Colonic mucosa (tissue), 4 donors: Measurements from ENCODE around the gene ZCCHC4. TPM values are rescaled to one million over a fixed set of nuclear protein-coding genes. Genes with fewer than 3 reads are reported as not detected.

Source experiments
- DNase-seq: peaks from one replicate; pipeline ENCODE4 v3.0.0-alpha.2; 2020
- H3K27ac ChIP-seq: fragments of 200-600 bp; one replicate; pipeline ENCODE4 v1.8.0; 2021
- H3K27me3 ChIP-seq: fragments of 200-600 bp; one replicate; pipeline ENCODE4 v1.8.0; 2021
- H3K36me3 ChIP-seq: fragments of 200-600 bp; one replicate; pipeline ENCODE4 v1.8.0; 2021
- H3K4me1 ChIP-seq: fragments of 200-600 bp; one replicate; pipeline ENCODE4 v1.8.0; 2021; ENCODE audit warnings: mild to moderate bottlenecking
- H3K4me3 ChIP-seq: fragments of 200-600 bp; one replicate; pipeline ENCODE4 v1.8.0; 2021
- H3K9ac ChIP-seq, 2 donors: one replicate each; pipeline ENCODE4 v1.7.0; 2013; ENCODE audit warnings: control low read depth in 2 of 2, low read depth in 2 of 2, low read length in 2 of 2
- H3K9me3 ChIP-seq: fragments of 200-600 bp; one replicate; pipeline ENCODE4 v1.8.0; 2021
- CTCF ChIP-seq: fragments of 200-600 bp; IDR thresholded peaks from one replicate; pipeline ENCODE4 v1.8.0; 2022; ENCODE audit warnings: antibody characterized with exemption, mild to moderate bottlenecking
- intact Hi-C: fragments of 100-400 bp; cut with DNase I; formaldehyde crosslinking; loops from one replicate; pipeline ENCODE4 v1.14.1; 2022
- total RNA-seq, 2 donors: library from RNA; stranded (reverse); fragmentation: NEBNext Ultra II Directional in 1 of 2; extraction: Animal tissue kit (Norgen Biotek cat#: 25700) in 1 of 2; gene quantifications; one replicate each; pipeline ENCODE4 v1.2.1, GENCODE V29; 2021
- donor health status: healthy.
- donor health status: DM: no; HTN: no; CAD: no.
- donor health status: DM: no; HTN: no; CAD: no.

Gene ZCCHC4
- total RNA-seq, 2 donors from 2014 or later: 7.4 to 7.9 TPM

GRCh38 chr4:25302626-25303025, 9.9 kb upstream of the ZCCHC4 start:
- no peak for DNase-seq
- no peak for TF ChIP-seq CTCF
- no peaks in the 10 kb centered on the region for H3K4me1 ChIP-seq
- no peak overlapping the region for H3K27ac ChIP-seq
- H3K9ac ChIP-seq: no peak overlapping the region
- no peaks in the 10 kb centered on the region for H3K36me3 ChIP-seq
- H3K27me3 ChIP-seq: no peaks in the 10 kb centered on the region
- no peaks in the 10 kb centered on the region for H3K9me3 ChIP-seq
- intact Hi-C loops: no loop called here
- no peak overlapping the region for H3K4me3 ChIP-seq

- no peak for TF ChIP-seq CTCF
- Histone ChIP-seq H3K36me3 (no peaks in the 10 kb centered on the region), H3K9me3 (no peaks in the 10 kb centered on the region), H3K27ac (no peak overlapping the region), H3K4me1 (no peaks in the 10 kb centered on the region), H3K4me3 (no peak overlapping the region), H3K9ac (no peak overlapping the region), H3K27me3 (no peaks in the 10 kb centered on the region)
- intact Hi-C loops: no loop called here
- no peak for DNase-seq
Measured at GRCh38 chr4:25303578-25303977, 9.0 kb upstream of the ZCCHC4 start.

GRCh38 chr4:25306518-25307057, 6.0 kb upstream of the ZCCHC4 start:
- no peaks in the 10 kb centered on the region for H3K36me3 ChIP-seq
- H3K27me3 ChIP-seq: no peaks in the 10 kb centered on the region
- H3K9me3 ChIP-seq: no peaks in the 10 kb centered on the region
- no peak overlapping the region for H3K4me3 ChIP-seq
- intact Hi-C loops: no loop called here
- TF ChIP-seq CTCF: no peak
- no peaks in the 10 kb centered on the region for H3K4me1 ChIP-seq
- H3K27ac ChIP-seq: no peak overlapping the region
- no peak for DNase-seq
- no peak overlapping the region for H3K9ac ChIP-seq

GRCh38 chr4:25307596-25307995, 5.0 kb upstream of the ZCCHC4 start:
- Histone ChIP-seq H3K9me3 (no peaks in the 10 kb centered on the region), H3K4me1 (no peaks in the 10 kb centered on the region), H3K36me3 (no peaks in the 10 kb centered on the region), H3K27me3 (no peaks in the 10 kb centered on the region), H3K4me3 (no peak overlapping the region), H3K27ac (no peak overlapping the region), H3K9ac (no peak overlapping the region)
- intact Hi-C loops: no loop called here
- no peak for TF ChIP-seq CTCF
- no peak for DNase-seq

- intact Hi-C loops: no loop called here
- H3K27me3 ChIP-seq: no peaks in the 10 kb centered on the region
- peaks cover 2% of the 10 kb centered on the region for H3K4me1 ChIP-seq
- no peaks in the 10 kb centered on the region for H3K36me3 ChIP-seq
- no peak overlapping the region for H3K9ac ChIP-seq
- no peaks in the 10 kb centered on the region for H3K9me3 ChIP-seq
- DNase-seq: no peak
- no peak for TF ChIP-seq CTCF
- no peak overlapping the region for H3K27ac ChIP-seq
- no peak overlapping the region for H3K4me3 ChIP-seq
Measured at GRCh38 chr4:25308306-25308705, 4.3 kb upstream of the ZCCHC4 start.
